ENCODE results near the gene RBM23. TPM values are rescaled to one million over a fixed set of nuclear protein-coding genes. Genes with fewer than 3 reads are reported as not detected.

Gene RBM23
- total and polyA plus RNA-seq, 10 of the 15 experiments (the other 5 are each of a cell fraction or from before 2014, with no cell fraction given): 54.0 to 72.6 (median 61.3) TPM

DNA sequence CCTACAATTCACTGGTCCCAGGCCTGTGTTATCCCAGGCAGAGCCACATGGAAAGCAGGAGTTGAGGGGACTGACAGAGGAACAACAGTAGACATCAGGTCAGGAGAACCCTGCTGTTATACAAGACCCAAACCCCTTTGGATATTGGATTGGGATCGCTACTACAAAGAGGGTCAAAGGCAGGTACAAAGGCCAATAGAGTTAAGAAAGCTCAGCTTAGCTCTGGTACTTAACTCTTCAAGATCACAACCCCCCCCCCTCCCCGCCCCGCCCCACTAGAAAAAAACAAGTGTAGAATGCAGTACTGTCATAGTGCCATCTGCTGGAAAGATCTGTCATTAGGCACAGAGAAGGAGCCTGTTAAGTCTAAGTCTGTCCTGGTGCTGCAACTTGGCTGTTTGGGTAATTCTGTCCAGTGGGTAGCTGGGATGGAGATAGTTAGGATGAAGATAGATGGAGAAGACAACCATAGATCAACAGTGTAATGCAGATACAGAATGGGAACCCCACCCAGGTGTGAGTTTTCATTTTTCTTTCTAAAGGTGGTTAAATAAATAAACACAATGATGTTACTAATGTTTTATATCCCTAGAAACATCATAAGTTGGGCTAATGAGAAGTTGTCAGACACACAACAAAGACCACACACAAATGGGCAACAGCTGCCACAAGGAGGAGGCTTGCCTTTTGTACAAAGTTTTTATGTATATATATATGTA is 18.7 kb downstream of the RBM23 start (continued):
- TF ChIP-seq ZNF217 (IDR thresholded peaks at IDR 0.05) (no peak), RAD21 (IDR thresholded peaks at IDR 0.05; ENCODE audit: insufficient read depth, low read depth, low read length) (peak; percentile 89)
- TF ChIP-seq, protein P1, sequence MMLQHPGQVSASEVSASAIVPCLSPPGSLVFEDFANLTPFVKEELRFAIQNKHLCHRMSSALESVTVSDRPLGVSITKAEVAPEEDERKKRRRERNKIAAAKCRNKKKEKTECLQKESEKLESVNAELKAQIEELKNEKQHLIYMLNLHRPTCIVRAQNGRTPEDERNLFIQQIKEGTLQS (IDR thresholded peaks at IDR 0.05; ENCODE audit: borderline replicate concordance, extremely low read depth, low read depth, low read length): no peak

GRCh38 chr14:22898302-22899090 is 20.5 kb downstream of the RBM23 start:
- BruUV-seq (replicated peaks): no TSS peak
- Histone ChIP-seq H3K4me2 (ENCODE audit: control insufficient read depth, insufficient read depth) (no peak overlapping the region), H3K79me2 (ENCODE audit: control insufficient read depth, insufficient read depth, low read length) (no peaks in the 10 kb centered on the region), H3K36me3 (ENCODE audit: control insufficient read depth in 2 of 2, insufficient read depth in 2 of 2, low read length in 1 of 2) (peaks cover 13 to 15% of the 10 kb centered on the region in 2 experiments), H2AFZ (ENCODE audit: control insufficient read depth, low read depth, low read length) (no peak overlapping the region), H3K9me3 (replicated peaks; ENCODE audit: control insufficient read depth, insufficient read depth, low read length) (no peaks in the 10 kb centered on the region), H3K27ac (ENCODE audit: control insufficient read depth, insufficient read depth) (no peak overlapping the region), H3K27me3 (replicated peaks in 1 of 2; ENCODE audit: control insufficient read depth in 2 of 2, insufficient read depth in 2 of 2, low read length in 1 of 2) (no peaks in the 10 kb centered on the region), H3K4me1 (ENCODE audit: control insufficient read depth, insufficient read depth, low read length) (no peaks in the 10 kb centered on the region), H3K9ac (ENCODE audit: control insufficient read depth, insufficient read depth, low read length) (no peak overlapping the region), H4K20me1 (ENCODE audit: control insufficient read depth, insufficient read depth) (no peaks in the 10 kb centered on the region; the same call in 1 of the 2 replicates), H3K4me3 (no peak overlapping the region)
- ChIA-PET POLR2A (interaction anchor here (2.0 kb wide), 1 partner anchor 26 kb away, joined by 14 read pairs; no protein-coding TSS in a partner anchor), CTCF (interaction anchor here (0.7 to 6.7 kb wide), 6 partner anchors 9 to 240 kb away, joined by 3 to 91 read pairs (median 32); partner anchors contain the start of gene LRP10), SMC1A (ENCODE audit: uncharacterized antibody, unreplicated experiment) (interaction anchor here (1.2 to 5.7 kb wide), 4 partner anchors 16 to 132 kb away, joined by 3 to 53 read pairs (median 4); partner anchors contain the start of genes LRP10, OXA1L and REM2), RAD21 (ENCODE audit: unreplicated experiment) (interaction anchor here (3.7 kb wide), 1 partner anchor 12 kb away, joined by 16 read pairs; no protein-coding TSS in a partner anchor)
- in situ Hi-C loops (cut with MboI): loop anchor here (5.0 kb wide), 1 partner anchor 326 kb away; no protein-coding TSS in a partner anchor
- WGBS (ENCODE audit: insufficient coverage, insufficient replicate concordance, low lambda C conversion rate, missing lambda C conversion rate): 77% methylated on average over 8 of the region's 8 CpGs
- ATAC-seq (no peak), DNase-seq (ENCODE audit: low read depth, low spot score) (no peak), FAIRE-seq (no peak)
- intact Hi-C loops (cut with micrococcal nuclease; ENCODE audit: unreplicated experiment): no loop called here
- no peak for TF ChIP-seq ZNF207 (IDR thresholded peaks at IDR 0.05; ENCODE audit: borderline replicate concordance)
- TF ChIP-seq MYC (IDR thresholded peaks at IDR 0.05; ENCODE audit: insufficient read depth, insufficient read length, insufficient replicate concordance, low read length, severe bottlenecking): no peak
- TF ChIP-seq, protein P2, sequence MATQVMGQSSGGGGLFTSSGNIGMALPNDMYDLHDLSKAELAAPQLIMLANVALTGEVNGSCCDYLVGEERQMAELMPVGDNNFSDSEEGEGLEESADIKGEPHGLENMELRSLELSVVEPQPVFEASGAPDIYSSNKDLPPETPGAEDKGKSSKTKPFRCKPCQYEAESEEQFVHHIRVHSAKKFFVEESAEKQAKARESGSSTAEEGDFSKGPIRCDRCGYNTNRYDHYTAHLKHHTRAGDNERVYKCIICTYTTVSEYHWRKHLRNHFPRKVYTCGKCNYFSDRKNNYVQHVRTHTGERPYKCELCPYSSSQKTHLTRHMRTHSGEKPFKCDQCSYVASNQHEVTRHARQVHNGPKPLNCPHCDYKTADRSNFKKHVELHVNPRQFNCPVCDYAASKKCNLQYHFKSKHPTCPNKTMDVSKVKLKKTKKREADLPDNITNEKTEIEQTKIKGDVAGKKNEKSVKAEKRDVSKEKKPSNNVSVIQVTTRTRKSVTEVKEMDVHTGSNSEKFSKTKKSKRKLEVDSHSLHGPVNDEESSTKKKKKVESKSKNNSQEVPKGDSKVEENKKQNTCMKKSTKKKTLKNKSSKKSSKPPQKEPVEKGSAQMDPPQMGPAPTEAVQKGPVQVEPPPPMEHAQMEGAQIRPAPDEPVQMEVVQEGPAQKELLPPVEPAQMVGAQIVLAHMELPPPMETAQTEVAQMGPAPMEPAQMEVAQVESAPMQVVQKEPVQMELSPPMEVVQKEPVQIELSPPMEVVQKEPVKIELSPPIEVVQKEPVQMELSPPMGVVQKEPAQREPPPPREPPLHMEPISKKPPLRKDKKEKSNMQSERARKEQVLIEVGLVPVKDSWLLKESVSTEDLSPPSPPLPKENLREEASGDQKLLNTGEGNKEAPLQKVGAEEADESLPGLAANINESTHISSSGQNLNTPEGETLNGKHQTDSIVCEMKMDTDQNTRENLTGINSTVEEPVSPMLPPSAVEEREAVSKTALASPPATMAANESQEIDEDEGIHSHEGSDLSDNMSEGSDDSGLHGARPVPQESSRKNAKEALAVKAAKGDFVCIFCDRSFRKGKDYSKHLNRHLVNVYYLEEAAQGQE (IDR thresholded peaks at IDR 0.05; ENCODE audit: low read depth, low read length): no peak
- no peak for TF ChIP-seq POLR2AphosphoS5 (IDR thresholded peaks at IDR 0.05; ENCODE audit: low read length)
- TF ChIP-seq, protein P3, sequence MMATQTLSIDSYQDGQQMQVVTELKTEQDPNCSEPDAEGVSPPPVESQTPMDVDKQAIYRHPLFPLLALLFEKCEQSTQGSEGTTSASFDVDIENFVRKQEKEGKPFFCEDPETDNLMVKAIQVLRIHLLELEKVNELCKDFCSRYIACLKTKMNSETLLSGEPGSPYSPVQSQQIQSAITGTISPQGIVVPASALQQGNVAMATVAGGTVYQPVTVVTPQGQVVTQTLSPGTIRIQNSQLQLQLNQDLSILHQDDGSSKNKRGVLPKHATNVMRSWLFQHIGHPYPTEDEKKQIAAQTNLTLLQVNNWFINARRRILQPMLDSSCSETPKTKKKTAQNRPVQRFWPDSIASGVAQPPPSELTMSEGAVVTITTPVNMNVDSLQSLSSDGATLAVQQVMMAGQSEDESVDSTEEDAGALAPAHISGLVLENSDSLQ (IDR thresholded peaks at IDR 0.05): no peak
- TF ChIP-seq ASH2L (IDR thresholded peaks at IDR 0.05; ENCODE audit: borderline replicate concordance, low read depth): no peak
- no peak for TF ChIP-seq ZBED1 (IDR thresholded peaks at IDR 0.05; ENCODE audit: borderline replicate concordance)

Measured in GM12878 (cell line).